ENCODE results near the gene SST. TPM values are rescaled to one million over a fixed set of nuclear protein-coding genes. Genes with fewer than 3 reads are reported as not detected.

The SST gene
- total and polyA plus RNA-seq, 2 of the 13 experiments (the other 11 are each of a cell fraction or from before 2014, with no cell fraction given) = not detected

DNA sequence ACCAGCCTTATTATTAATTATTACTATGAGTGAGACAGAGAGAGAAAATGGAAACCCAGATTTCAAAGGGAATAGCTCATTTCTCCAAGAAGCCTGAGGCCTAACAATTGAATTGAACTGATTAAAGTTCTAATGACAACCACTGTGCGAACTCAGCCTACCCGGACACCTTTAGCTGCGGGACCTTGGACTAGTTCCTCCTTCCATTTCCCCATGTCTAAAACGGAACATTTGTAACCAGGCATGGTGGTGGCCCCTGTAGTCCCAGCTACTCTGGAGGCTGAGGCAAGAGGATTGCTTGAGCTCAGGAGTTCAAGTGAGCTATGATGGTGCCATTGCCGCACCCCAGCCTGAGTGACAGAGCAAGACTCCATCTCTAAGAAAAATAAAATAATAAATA is 48.6 kb upstream of the SST start (continued):
- TF ChIP-seq PLSCR1 (CRISPR knock-in tag; IDR thresholded peaks at IDR 0.05; ENCODE audit: borderline replicate concordance) = no peak
- no peak for TF ChIP-seq ZMAT3 (CRISPR knock-in tag; conservative IDR thresholded peaks at IDR 0.05)
- TF ChIP-seq, protein P1, sequence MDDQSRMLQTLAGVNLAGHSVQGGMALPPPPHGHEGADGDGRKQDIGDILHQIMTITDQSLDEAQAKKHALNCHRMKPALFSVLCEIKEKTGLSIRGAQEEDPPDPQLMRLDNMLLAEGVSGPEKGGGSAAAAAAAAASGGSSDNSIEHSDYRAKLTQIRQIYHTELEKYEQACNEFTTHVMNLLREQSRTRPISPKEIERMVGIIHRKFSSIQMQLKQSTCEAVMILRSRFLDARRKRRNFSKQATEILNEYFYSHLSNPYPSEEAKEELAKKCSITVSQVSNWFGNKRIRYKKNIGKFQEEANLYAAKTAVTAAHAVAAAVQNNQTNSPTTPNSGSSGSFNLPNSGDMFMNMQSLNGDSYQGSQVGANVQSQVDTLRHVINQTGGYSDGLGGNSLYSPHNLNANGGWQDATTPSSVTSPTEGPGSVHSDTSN (CRISPR knock-in tag; IDR thresholded peaks at IDR 0.05; ENCODE audit: borderline replicate concordance) = no peak

DNA sequence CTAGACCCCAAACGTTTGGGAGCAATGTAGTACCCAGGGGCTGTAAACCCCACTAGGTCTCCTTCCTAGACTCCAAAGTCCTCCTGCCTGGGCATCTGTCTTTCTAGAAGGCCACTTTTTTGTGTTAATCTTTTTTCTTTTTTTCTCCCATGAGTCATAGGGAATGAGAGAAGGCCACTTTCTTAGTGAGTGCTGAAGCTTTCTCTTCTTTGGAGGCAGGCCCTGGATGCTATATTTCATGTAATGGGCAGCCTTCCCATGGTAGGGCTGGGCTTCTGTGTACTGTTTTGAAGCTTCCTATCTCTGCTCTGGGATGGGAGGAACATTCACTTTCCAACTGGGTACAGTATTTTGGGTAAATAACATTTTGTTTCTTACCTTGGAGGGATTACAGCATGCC is 47.4 kb upstream of the SST start:
- Histone ChIP-seq H3K4me1 (ENCODE audit: insufficient read depth, low read length) (peaks cover 54% of the 10 kb centered on the region), H2AFZ (ENCODE audit: low read length) (no peak overlapping the region), H3K36me3 (replicated peaks in 1 of 2; ENCODE audit: control insufficient read depth in 1 of 2, insufficient read depth in 2 of 2, low read length in 2 of 2) (peaks cover 6 to 9% of the 10 kb centered on the region in 2 experiments; a peak in 4 of 5 replicates), H3K79me2 (ENCODE audit: insufficient read depth, low read length) (no peaks in the 10 kb centered on the region), H3K27me3 (ENCODE audit: control insufficient read depth in 1 of 2, insufficient read depth in 2 of 2, low read length in 2 of 2) (no peaks in the 10 kb centered on the region), H3K9me3 (ENCODE audit: low read length) (no peaks in the 10 kb centered on the region), H3K27ac (ENCODE audit: extremely low read length, insufficient read depth, low read length) (no peak overlapping the region), H3K9ac (ENCODE audit: insufficient read depth, low read depth, low read length) (no peak overlapping the region), H4K20me1 (ENCODE audit: insufficient read depth, low read length) (0 out of 2 replicates have a peak, but pooled peaks cover 2% of the 10 kb centered on the region), H3K4me2 (ENCODE audit: low read depth, low read length) (no peak overlapping the region), H3K4me3 (replicated peaks in 1 of 3; ENCODE audit: insufficient read depth in 1 of 3, low read depth in 2 of 3, low read length in 3 of 3) (no peak overlapping the region)
- WGBS (ENCODE audit: low lambda C conversion rate) = 33% methylated on average over 1 of the region's 1 CpG
- in situ Hi-C loops (cut with HindIII; ENCODE audit: extremely low pct_ligation_motif_present, low pct_unique_long_range_greater_than_20kb) (loop anchor here (10.0 kb wide), 1 partner anchor 403 kb away; no protein-coding TSS in a partner anchor), intact Hi-C loops (cut with micrococcal nuclease; ENCODE audit: unreplicated experiment) (no loop called here)
- no peak for FAIRE-seq
- ATAC-seq = no peak
- ChIA-PET CTCF (ENCODE audit: low intra/inter-chr PET ratio, low total read pairs) (no interaction called here), POLR2A (no interaction called here)
- no TSS peak for BruUV-seq (replicated peaks)
- DNase-seq (ENCODE audit: low spot score) = no peak
- no peak for TF ChIP-seq ZNF234 (CRISPR knock-in tag; conservative IDR thresholded peaks at IDR 0.05)
- no peak for TF ChIP-seq FOXO1 (CRISPR knock-in tag; IDR thresholded peaks at IDR 0.05)
- no peak for TF ChIP-seq NKX3-1 (CRISPR knock-in tag; IDR thresholded peaks at IDR 0.05)
- TF ChIP-seq TRIM24 (CRISPR knock-in tag; IDR thresholded peaks at IDR 0.05) = no peak
- TF ChIP-seq ZC3H13 (CRISPR knock-in tag; IDR thresholded peaks at IDR 0.05) = no peak
- no peak for TF ChIP-seq FOXO4 (CRISPR knock-in tag; conservative IDR thresholded peaks at IDR 0.05)
- no peak for TF ChIP-seq ZNF562 (CRISPR knock-in tag; IDR thresholded peaks at IDR 0.05; ENCODE audit: borderline replicate concordance)
- no peak for TF ChIP-seq ZNF619 (CRISPR knock-in tag; IDR thresholded peaks at IDR 0.05)
- no peak for TF ChIP-seq MIER2 (CRISPR knock-in tag; IDR thresholded peaks at IDR 0.05)
- TF ChIP-seq ZNF776 (CRISPR knock-in tag; IDR thresholded peaks at IDR 0.05) = no peak
- TF ChIP-seq MED13 (CRISPR knock-in tag; IDR thresholded peaks at IDR 0.05) = no peak
- TF ChIP-seq, protein P2, sequence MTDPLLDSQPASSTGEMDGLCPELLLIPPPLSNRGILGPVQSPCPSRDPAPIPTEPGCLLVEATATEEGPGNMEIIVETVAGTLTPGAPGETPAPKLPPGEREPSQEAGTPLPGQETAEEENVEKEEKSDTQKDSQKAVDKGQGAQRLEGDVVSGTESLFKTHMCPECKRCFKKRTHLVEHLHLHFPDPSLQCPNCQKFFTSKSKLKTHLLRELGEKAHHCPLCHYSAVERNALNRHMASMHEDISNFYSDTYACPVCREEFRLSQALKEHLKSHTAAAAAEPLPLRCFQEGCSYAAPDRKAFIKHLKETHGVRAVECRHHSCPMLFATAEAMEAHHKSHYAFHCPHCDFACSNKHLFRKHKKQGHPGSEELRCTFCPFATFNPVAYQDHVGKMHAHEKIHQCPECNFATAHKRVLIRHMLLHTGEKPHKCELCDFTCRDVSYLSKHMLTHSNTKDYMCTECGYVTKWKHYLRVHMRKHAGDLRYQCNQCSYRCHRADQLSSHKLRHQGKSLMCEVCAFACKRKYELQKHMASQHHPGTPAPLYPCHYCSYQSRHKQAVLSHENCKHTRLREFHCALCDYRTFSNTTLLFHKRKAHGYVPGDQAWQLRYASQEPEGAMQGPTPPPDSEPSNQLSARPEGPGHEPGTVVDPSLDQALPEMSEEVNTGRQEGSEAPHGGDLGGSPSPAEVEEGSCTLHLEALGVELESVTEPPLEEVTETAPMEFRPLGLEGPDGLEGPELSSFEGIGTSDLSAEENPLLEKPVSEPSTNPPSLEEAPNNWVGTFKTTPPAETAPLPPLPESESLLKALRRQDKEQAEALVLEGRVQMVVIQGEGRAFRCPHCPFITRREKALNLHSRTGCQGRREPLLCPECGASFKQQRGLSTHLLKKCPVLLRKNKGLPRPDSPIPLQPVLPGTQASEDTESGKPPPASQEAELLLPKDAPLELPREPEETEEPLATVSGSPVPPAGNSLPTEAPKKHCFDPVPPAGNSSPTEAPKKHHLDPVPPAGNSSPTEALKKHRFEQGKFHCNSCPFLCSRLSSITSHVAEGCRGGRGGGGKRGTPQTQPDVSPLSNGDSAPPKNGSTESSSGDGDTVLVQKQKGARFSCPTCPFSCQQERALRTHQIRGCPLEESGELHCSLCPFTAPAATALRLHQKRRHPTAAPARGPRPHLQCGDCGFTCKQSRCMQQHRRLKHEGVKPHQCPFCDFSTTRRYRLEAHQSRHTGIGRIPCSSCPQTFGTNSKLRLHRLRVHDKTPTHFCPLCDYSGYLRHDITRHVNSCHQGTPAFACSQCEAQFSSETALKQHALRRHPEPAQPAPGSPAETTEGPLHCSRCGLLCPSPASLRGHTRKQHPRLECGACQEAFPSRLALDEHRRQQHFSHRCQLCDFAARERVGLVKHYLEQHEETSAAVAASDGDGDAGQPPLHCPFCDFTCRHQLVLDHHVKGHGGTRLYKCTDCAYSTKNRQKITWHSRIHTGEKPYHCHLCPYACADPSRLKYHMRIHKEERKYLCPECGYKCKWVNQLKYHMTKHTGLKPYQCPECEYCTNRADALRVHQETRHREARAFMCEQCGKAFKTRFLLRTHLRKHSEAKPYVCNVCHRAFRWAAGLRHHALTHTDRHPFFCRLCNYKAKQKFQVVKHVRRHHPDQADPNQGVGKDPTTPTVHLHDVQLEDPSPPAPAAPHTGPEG (CRISPR knock-in tag; IDR thresholded peaks at IDR 0.05) = no peak
- TF ChIP-seq ZNF773 (CRISPR knock-in tag; IDR thresholded peaks at IDR 0.05; ENCODE audit: borderline replicate concordance) = no peak

Measured in HepG2 (cell line).